GM06990 (cell line): Measurements from ENCODE around the gene ST6GALNAC2.

Source experiments
- DNase-seq: peaks from one replicate; pipeline ENCODE4 v3.0.0-alpha.2; 2011; ENCODE audit not compliant: insufficient read length; ENCODE audit errors: extremely low read depth
- H3K27me3 ChIP-seq: replicated peaks from 2 replicates; pipeline ENCODE4 v1.6.0; 2011; ENCODE audit warnings: low read length; ENCODE audit not compliant: control insufficient read depth, insufficient read depth
- H3K36me3 ChIP-seq: 2 replicates; pipeline ENCODE4 v1.5.1; 2011; ENCODE audit warnings: low read length; ENCODE audit not compliant: control insufficient read depth, insufficient read depth
- H3K4me3 ChIP-seq: replicated peaks from 2 replicates; pipeline ENCODE4 v1.5.1; 2011; ENCODE audit warnings: low read depth, mild to moderate bottlenecking, control low read depth, low read length
- CTCF ChIP-seq: IDR thresholded peaks from 2 replicates; pipeline ENCODE4 v1.5.1; 2011; ENCODE audit warnings: low read length, control low read depth, mild to moderate bottlenecking, inconsistent platforms; ENCODE audit not compliant: insufficient read depth, poor library complexity, severe bottlenecking

Gene ST6GALNAC2

GRCh38 chr17:76601065-76601464, 15.4 kb upstream of the ST6GALNAC2 start:
- TF ChIP-seq CTCF = no peak
- Histone ChIP-seq H3K27me3 (no peaks in the 10 kb centered on the region), H3K4me3 (no peak overlapping the region), H3K36me3 (no peaks in the 10 kb centered on the region)
- DNase-seq = no peak

GRCh38 chr17:76599694-76600460, 14.2 kb upstream of the ST6GALNAC2 start:
- Histone ChIP-seq H3K27me3 (no peaks in the 10 kb centered on the region), H3K4me3 (no peak overlapping the region), H3K36me3 (no peaks in the 10 kb centered on the region)
- no peak for DNase-seq
- TF ChIP-seq CTCF = no peak

- no peak for TF ChIP-seq CTCF
- Histone ChIP-seq H3K36me3 (no peaks in the 10 kb centered on the region), H3K27me3 (no peaks in the 10 kb centered on the region), H3K4me3 (no peak overlapping the region)
- no peak for DNase-seq
Measured at GRCh38 chr17:76598004-76598439, 12.4 kb upstream of the ST6GALNAC2 start.

- no peak for DNase-seq
- H3K36me3 ChIP-seq = no peaks in the 10 kb centered on the region
- no peaks in the 10 kb centered on the region for H3K27me3 ChIP-seq
- TF ChIP-seq CTCF = no peak
- no peak overlapping the region for H3K4me3 ChIP-seq
Measured at GRCh38 chr17:76597156-76598003, 11.7 kb upstream of the ST6GALNAC2 start.

- Histone ChIP-seq H3K36me3 (no peaks in the 10 kb centered on the region), H3K27me3 (no peaks in the 10 kb centered on the region), H3K4me3 (no peak overlapping the region)
- DNase-seq = no peak
- TF ChIP-seq CTCF = no peak
Measured at GRCh38 chr17:76594690-76595089, 9.0 kb upstream of the ST6GALNAC2 start.
